Measurements from ENCODE around the gene CCDC158.

DNA sequence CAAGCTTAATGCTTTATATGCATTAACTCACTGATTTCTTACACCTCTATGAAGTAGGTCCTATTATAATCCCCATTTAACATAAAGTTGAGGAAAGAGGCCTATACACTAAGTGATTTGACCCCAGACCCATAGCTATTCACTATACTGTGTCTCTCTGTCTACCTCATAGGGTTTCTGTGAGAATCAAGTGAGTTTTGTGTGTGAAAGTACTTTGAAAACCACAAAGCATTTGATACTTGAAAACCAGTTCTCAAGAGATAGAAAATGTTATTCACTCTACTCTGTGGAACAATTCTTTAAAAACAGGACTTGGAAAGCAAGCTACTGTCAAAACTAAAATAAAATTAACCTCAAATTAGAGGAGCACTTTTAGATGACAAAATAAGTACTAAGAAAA lies 49.1 kb upstream of the CCDC158 start:
- no peak for TF ChIP-seq POLR2AphosphoS5 (IDR thresholded peaks at IDR 0.05; ENCODE audit: insufficient read depth, low read depth, low read length)
- no peak for TF ChIP-seq POLR2A (IDR thresholded peaks at IDR 0.05; ENCODE audit: low read depth, low read length)
- no peak for TF ChIP-seq EZH2 (IDR thresholded peaks at IDR 0.05; ENCODE audit: borderline replicate concordance, low read depth, low read length, severe bottlenecking)
- TF ChIP-seq, protein P1, sequence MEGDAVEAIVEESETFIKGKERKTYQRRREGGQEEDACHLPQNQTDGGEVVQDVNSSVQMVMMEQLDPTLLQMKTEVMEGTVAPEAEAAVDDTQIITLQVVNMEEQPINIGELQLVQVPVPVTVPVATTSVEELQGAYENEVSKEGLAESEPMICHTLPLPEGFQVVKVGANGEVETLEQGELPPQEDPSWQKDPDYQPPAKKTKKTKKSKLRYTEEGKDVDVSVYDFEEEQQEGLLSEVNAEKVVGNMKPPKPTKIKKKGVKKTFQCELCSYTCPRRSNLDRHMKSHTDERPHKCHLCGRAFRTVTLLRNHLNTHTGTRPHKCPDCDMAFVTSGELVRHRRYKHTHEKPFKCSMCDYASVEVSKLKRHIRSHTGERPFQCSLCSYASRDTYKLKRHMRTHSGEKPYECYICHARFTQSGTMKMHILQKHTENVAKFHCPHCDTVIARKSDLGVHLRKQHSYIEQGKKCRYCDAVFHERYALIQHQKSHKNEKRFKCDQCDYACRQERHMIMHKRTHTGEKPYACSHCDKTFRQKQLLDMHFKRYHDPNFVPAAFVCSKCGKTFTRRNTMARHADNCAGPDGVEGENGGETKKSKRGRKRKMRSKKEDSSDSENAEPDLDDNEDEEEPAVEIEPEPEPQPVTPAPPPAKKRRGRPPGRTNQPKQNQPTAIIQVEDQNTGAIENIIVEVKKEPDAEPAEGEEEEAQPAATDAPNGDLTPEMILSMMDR (IDR thresholded peaks at IDR 0.05; ENCODE audit: extremely low read depth in 1 of 2, insufficient read depth in 1 of 2, low read depth in 1 of 2, low read length in 2 of 2): no peak
- no peak for TF ChIP-seq JUN (IDR thresholded peaks at IDR 0.05; ENCODE audit: borderline replicate concordance, insufficient read depth, insufficient read length, low read depth)
- no peak for TF ChIP-seq FOS (IDR thresholded peaks at IDR 0.05; ENCODE audit: borderline replicate concordance, insufficient read depth, low read length)

Data from endothelial cell of umbilical vein (primary cell).